Measurements from ENCODE around the gene NRARP.

NRARP gene

DNA sequence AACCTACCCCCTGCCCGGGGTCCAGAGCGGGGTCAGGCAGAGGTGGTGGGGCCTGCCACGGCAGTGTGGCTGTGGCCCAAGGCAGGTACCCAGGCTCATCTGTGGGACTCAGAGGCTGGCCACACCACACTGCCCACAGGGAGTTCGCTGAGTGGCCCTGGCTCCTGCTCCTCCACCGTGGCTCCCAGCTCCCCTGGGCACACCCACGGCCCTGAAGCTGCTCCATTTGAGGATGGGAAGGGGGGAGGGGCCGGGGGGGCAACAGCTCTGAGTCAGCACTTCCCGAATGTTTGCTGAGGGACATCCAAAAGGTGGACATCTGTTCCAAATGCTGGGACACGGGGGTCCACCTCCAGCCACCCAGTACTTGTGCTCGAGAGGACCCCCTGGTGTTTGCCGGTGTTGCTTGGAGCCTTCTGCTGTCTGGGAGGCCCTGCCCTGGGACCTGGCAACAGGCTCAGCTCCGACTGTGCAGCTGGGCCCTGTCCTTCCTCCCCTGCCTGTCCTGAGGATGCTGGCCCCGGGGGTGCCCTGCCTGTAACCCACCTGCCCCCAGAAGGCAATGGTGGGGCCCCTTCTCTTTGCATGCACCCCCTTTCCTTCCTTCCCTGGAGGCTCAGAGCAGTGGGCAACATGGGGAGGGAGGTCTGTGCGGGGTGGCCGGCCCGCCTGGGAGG lies 2.5 kb upstream of the NRARP start:
- H3K4me1 ChIP-seq (ENCODE audit: control insufficient read depth, insufficient read depth, low read length) = peaks cover 9% of the 10 kb centered on the region
- H3K9me3 ChIP-seq (ENCODE audit: control insufficient read depth, insufficient read depth, low read depth, low read length) = no peaks in the 10 kb centered on the region
- ChIA-PET POLR2A (interaction anchor here (1.1 kb wide), 1 partner anchor 11 kb away, joined by 3 read pairs; no protein-coding TSS in a partner anchor), CTCF (interaction anchor here (0.7 to 3.5 kb wide), 4 partner anchors 18 to 118 kb away, joined by 3 to 15 read pairs (median 4); partner anchors contain the start of genes EXD3 and NOXA1)
- no peak overlapping the region for H3K4me3 ChIP-seq (ENCODE audit: low read depth, low read length)
- H3K36me3 ChIP-seq (ENCODE audit: control insufficient read depth in 2 of 2, insufficient read depth in 1 of 2, low read length in 2 of 2) = no peaks in the 10 kb centered on the region
- H3K27ac ChIP-seq (ENCODE audit: extremely low read depth, low read depth, low read length) = no peak overlapping the region
- TF ChIP-seq, protein P1, sequence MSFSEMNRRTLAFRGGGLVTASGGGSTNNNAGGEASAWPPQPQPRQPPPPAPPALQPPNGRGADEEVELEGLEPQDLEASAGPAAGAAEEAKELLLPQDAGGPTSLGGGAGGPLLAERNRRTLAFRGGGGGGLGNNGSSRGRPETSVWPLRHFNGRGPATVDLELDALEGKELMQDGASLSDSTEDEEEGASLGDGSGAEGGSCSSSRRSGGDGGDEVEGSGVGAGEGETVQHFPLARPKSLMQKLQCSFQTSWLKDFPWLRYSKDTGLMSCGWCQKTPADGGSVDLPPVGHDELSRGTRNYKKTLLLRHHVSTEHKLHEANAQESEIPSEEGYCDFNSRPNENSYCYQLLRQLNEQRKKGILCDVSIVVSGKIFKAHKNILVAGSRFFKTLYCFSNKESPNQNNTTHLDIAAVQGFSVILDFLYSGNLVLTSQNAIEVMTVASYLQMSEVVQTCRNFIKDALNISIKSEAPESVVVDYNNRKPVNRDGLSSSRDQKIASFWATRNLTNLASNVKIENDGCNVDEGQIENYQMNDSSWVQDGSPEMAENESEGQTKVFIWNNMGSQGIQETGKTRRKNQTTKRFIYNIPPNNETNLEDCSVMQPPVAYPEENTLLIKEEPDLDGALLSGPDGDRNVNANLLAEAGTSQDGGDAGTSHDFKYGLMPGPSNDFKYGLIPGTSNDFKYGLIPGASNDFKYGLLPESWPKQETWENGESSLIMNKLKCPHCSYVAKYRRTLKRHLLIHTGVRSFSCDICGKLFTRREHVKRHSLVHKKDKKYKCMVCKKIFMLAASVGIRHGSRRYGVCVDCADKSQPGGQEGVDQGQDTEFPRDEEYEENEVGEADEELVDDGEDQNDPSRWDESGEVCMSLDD (tag by site-specific recombination; IDR thresholded peaks at IDR 0.05) = no peak
- TF ChIP-seq HOXD13 (CRISPR knock-in tag; IDR thresholded peaks at IDR 0.05; ENCODE audit: borderline replicate concordance) (no peak), KLF7 (tag by site-specific recombination; IDR thresholded peaks at IDR 0.05; ENCODE audit: borderline replicate concordance) (no peak), ZNF654 (tag by site-specific recombination; IDR thresholded peaks at IDR 0.05; ENCODE audit: low read depth) (no peak), SP3 (tag by site-specific recombination; IDR thresholded peaks at IDR 0.05) (no peak), ZNF610 (tag by site-specific recombination; IDR thresholded peaks at IDR 0.05; ENCODE audit: borderline replicate concordance) (no peak), SALL2 (tag by site-specific recombination; IDR thresholded peaks at IDR 0.05; ENCODE audit: borderline replicate concordance) (no peak), ZFHX2 (tag by site-specific recombination; conservative IDR thresholded peaks at IDR 0.05) (peak; percentile 54), ZNF221 (tag by site-specific recombination; IDR thresholded peaks at IDR 0.05; ENCODE audit: borderline replicate concordance) (no peak), MEIS1 (CRISPR knock-in tag; IDR thresholded peaks at IDR 0.05; ENCODE audit: borderline replicate concordance) (no peak), ZNF302 (tag by site-specific recombination; IDR thresholded peaks at IDR 0.05; ENCODE audit: low read depth) (no peak), ZNF37A (tag by site-specific recombination; IDR thresholded peaks at IDR 0.05) (no peak), ZNF561 (tag by site-specific recombination; IDR thresholded peaks at IDR 0.05; ENCODE audit: borderline replicate concordance) (no peak), ZNF426 (tag by site-specific recombination; IDR thresholded peaks at IDR 0.05) (no peak), ZNF433 (tag by site-specific recombination; IDR thresholded peaks at IDR 0.05; ENCODE audit: low read depth) (no peak), KLF9 (tag by site-specific recombination; IDR thresholded peaks at IDR 0.05; ENCODE audit: low read depth) (peak; percentile 33; the same call in 1 of the 2 replicates), ZNF521 (tag by site-specific recombination; IDR thresholded peaks at IDR 0.05) (no peak), MZF1 (tag by site-specific recombination; IDR thresholded peaks at IDR 0.05; ENCODE audit: borderline replicate concordance) (no peak)
- TF ChIP-seq, protein P2, sequence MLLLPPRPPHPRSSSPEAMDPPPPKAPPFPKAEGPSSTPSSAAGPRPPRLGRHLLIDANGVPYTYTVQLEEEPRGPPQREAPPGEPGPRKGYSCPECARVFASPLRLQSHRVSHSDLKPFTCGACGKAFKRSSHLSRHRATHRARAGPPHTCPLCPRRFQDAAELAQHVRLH (tag by site-specific recombination; IDR thresholded peaks at IDR 0.05) = no peak
- TF ChIP-seq, protein P3, sequence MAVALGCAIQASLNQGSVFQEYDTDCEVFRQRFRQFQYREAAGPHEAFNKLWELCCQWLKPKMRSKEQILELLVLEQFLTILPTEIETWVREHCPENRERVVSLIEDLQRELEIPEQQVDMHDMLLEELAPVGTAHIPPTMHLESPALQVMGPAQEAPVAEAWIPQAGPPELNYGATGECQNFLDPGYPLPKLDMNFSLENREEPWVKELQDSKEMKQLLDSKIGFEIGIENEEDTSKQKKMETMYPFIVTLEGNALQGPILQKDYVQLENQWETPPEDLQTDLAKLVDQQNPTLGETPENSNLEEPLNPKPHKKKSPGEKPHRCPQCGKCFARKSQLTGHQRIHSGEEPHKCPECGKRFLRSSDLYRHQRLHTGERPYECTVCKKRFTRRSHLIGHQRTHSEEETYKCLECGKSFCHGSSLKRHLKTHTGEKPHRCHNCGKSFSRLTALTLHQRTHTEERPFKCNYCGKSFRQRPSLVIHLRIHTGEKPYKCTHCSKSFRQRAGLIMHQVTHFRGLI (tag by site-specific recombination; IDR thresholded peaks at IDR 0.05) = no peak
- TF ChIP-seq, protein P4, sequence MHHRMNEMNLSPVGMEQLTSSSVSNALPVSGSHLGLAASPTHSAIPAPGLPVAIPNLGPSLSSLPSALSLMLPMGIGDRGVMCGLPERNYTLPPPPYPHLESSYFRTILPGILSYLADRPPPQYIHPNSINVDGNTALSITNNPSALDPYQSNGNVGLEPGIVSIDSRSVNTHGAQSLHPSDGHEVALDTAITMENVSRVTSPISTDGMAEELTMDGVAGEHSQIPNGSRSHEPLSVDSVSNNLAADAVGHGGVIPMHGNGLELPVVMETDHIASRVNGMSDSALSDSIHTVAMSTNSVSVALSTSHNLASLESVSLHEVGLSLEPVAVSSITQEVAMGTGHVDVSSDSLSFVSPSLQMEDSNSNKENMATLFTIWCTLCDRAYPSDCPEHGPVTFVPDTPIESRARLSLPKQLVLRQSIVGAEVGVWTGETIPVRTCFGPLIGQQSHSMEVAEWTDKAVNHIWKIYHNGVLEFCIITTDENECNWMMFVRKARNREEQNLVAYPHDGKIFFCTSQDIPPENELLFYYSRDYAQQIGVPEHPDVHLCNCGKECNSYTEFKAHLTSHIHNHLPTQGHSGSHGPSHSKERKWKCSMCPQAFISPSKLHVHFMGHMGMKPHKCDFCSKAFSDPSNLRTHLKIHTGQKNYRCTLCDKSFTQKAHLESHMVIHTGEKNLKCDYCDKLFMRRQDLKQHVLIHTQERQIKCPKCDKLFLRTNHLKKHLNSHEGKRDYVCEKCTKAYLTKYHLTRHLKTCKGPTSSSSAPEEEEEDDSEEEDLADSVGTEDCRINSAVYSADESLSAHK (tag by site-specific recombination; IDR thresholded peaks at IDR 0.05) = no peak
- TF ChIP-seq, protein P5, sequence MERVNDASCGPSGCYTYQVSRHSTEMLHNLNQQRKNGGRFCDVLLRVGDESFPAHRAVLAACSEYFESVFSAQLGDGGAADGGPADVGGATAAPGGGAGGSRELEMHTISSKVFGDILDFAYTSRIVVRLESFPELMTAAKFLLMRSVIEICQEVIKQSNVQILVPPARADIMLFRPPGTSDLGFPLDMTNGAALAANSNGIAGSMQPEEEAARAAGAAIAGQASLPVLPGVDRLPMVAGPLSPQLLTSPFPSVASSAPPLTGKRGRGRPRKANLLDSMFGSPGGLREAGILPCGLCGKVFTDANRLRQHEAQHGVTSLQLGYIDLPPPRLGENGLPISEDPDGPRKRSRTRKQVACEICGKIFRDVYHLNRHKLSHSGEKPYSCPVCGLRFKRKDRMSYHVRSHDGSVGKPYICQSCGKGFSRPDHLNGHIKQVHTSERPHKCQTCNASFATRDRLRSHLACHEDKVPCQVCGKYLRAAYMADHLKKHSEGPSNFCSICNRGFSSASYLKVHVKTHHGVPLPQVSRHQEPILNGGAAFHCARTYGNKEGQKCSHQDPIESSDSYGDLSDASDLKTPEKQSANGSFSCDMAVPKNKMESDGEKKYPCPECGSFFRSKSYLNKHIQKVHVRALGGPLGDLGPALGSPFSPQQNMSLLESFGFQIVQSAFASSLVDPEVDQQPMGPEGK (tag by site-specific recombination; IDR thresholded peaks at IDR 0.05) = peak; percentile 76
- TF ChIP-seq, protein P6, sequence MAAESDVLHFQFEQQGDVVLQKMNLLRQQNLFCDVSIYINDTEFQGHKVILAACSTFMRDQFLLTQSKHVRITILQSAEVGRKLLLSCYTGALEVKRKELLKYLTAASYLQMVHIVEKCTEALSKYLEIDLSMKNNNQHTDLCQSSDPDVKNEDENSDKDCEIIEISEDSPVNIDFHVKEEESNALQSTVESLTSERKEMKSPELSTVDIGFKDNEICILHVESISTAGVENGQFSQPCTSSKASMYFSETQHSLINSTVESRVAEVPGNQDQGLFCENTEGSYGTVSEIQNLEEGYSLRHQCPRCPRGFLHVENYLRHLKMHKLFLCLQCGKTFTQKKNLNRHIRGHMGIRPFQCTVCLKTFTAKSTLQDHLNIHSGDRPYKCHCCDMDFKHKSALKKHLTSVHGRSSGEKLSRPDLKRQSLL (tag by site-specific recombination; IDR thresholded peaks at IDR 0.05) = no peak
